Measurements from ENCODE around the gene MAP7D1. TPM values are rescaled to one million over a fixed set of nuclear protein-coding genes. Genes with fewer than 3 reads are reported as not detected.

Gene MAP7D1
- total and polyA plus RNA-seq, 2 of the 13 experiments (the other 11 are each of a cell fraction or from before 2014, with no cell fraction given): 5.6 to 7.2 TPM

- TF ChIP-seq SMAD3 (CRISPR knock-in tag; IDR thresholded peaks at IDR 0.05) (no peak), TCF7L2 (IDR thresholded peaks at IDR 0.05; ENCODE audit: low read depth, low read length) (no peak), NR2F6 (IDR thresholded peaks at IDR 0.05) (no peak), NR2F6 (CRISPR knock-in tag; IDR thresholded peaks at IDR 0.05) (no peak)
Measured at GRCh38 chr1:36151845-36152203, 4.1 kb upstream of the MAP7D1 start (continued).

- Histone ChIP-seq H3K9me3 (ENCODE audit: low read length) (no peaks in the 10 kb centered on the region), H3K79me2 (ENCODE audit: insufficient read depth, low read length) (peaks cover 11% of the 10 kb centered on the region), H4K20me1 (ENCODE audit: insufficient read depth, low read length) (no peaks in the 10 kb centered on the region), H3K27me3 (ENCODE audit: control insufficient read depth in 1 of 2, insufficient read depth in 2 of 2, low read length in 2 of 2) (no peaks in the 10 kb centered on the region), H2AFZ (ENCODE audit: low read length) (peak overlapping the region; percentile 76), H3K9ac (ENCODE audit: insufficient read depth, low read depth, low read length) (no peak overlapping the region), H3K36me3 (replicated peaks in 1 of 2; ENCODE audit: control insufficient read depth in 1 of 2, insufficient read depth in 2 of 2, low read length in 2 of 2) (no peaks in the 10 kb centered on the region), H3K27ac (ENCODE audit: extremely low read length, insufficient read depth, low read length) (no peak overlapping the region), H3K4me2 (ENCODE audit: low read depth, low read length) (peak overlapping the region; percentile 54), H3K4me3 (replicated peaks in 1 of 3; ENCODE audit: insufficient read depth in 1 of 3, low read depth in 2 of 3, low read length in 3 of 3) (no peak overlapping the region; a peak in 1 of 6 replicates), H3K4me1 (ENCODE audit: insufficient read depth, low read length) (peaks cover 71% of the 10 kb centered on the region)
- BruUV-seq (replicated peaks): no TSS peak
- in situ Hi-C loops (cut with HindIII; ENCODE audit: extremely low pct_ligation_motif_present, low pct_unique_long_range_greater_than_20kb) (loop anchor here (5.0 kb wide), 2 partner anchors 34 to 134 kb away; no protein-coding TSS in a partner anchor), intact Hi-C loops (cut with micrococcal nuclease; ENCODE audit: unreplicated experiment) (loop anchor here (10.0 kb wide), 1 partner anchor 71 kb away; the partner anchor contains the start of gene THRAP3)
- POLR2A ChIA-PET: interaction anchor here (0.9 kb wide), 1 partner anchor 171 kb away, joined by 3 read pairs; no protein-coding TSS in a partner anchor
- WGBS (ENCODE audit: low lambda C conversion rate): 80% methylated on average over 1 of the region's 6 CpGs
- DNase-seq (ENCODE audit: low spot score) (no peak), ATAC-seq (no peak), FAIRE-seq (no peak)
- no peak for TF ChIP-seq MEF2D (CRISPR knock-in tag; IDR thresholded peaks at IDR 0.05)
- TF ChIP-seq RBFOX2 (IDR thresholded peaks at IDR 0.05; ENCODE audit: low read depth, low read length): no peak
- TF ChIP-seq ZNF142 (CRISPR knock-in tag; IDR thresholded peaks at IDR 0.05): no peak
- no peak for TF ChIP-seq ZBTB3 (CRISPR knock-in tag; IDR thresholded peaks at IDR 0.05; ENCODE audit: borderline replicate concordance, low read depth)
- no peak for TF ChIP-seq LRRFIP1 (CRISPR knock-in tag; conservative IDR thresholded peaks at IDR 0.05)
- no peak for TF ChIP-seq SP1 (IDR thresholded peaks at IDR 0.05)
- TF ChIP-seq SP1 (CRISPR knock-in tag; IDR thresholded peaks at IDR 0.05): no peak
- no peak for TF ChIP-seq HNRNPK (IDR thresholded peaks at IDR 0.05; ENCODE audit: low read depth, low read length, poor library complexity, severe bottlenecking)
- no peak for TF ChIP-seq ZNF496 (CRISPR knock-in tag; IDR thresholded peaks at IDR 0.05; ENCODE audit: insufficient replicate concordance)
- no peak for TF ChIP-seq ZNF776 (CRISPR knock-in tag; IDR thresholded peaks at IDR 0.05)
- no peak for TF ChIP-seq HOXD1 (CRISPR knock-in tag; IDR thresholded peaks at IDR 0.05)
- no peak for TF ChIP-seq ZMYM4 (CRISPR knock-in tag; IDR thresholded peaks at IDR 0.05)
- no peak for TF ChIP-seq PHF20 (CRISPR knock-in tag; IDR thresholded peaks at IDR 0.05)
- no peak for TF ChIP-seq KLF16 (CRISPR knock-in tag; IDR thresholded peaks at IDR 0.05)
- CTCF ChIA-PET (ENCODE audit: low intra/inter-chr PET ratio, low total read pairs): no interaction called here
Measured at GRCh38 chr1:36153476-36153875, 2.5 kb upstream of the MAP7D1 start.
